ENCODE measurements around the gene LRRN2. TPM values are rescaled to one million over a fixed set of nuclear protein-coding genes. Genes with fewer than 3 reads are reported as not detected.
A peak's percentile ranks its signal among the peaks of the same experiment; 100 is the strongest.

The LRRN2 gene
- total and polyA plus RNA-seq, 9 of the 15 experiments (the other 6 are each of a cell fraction or from before 2014, with no cell fraction given), result 0.05 TPM; not detected in 8

DNA sequence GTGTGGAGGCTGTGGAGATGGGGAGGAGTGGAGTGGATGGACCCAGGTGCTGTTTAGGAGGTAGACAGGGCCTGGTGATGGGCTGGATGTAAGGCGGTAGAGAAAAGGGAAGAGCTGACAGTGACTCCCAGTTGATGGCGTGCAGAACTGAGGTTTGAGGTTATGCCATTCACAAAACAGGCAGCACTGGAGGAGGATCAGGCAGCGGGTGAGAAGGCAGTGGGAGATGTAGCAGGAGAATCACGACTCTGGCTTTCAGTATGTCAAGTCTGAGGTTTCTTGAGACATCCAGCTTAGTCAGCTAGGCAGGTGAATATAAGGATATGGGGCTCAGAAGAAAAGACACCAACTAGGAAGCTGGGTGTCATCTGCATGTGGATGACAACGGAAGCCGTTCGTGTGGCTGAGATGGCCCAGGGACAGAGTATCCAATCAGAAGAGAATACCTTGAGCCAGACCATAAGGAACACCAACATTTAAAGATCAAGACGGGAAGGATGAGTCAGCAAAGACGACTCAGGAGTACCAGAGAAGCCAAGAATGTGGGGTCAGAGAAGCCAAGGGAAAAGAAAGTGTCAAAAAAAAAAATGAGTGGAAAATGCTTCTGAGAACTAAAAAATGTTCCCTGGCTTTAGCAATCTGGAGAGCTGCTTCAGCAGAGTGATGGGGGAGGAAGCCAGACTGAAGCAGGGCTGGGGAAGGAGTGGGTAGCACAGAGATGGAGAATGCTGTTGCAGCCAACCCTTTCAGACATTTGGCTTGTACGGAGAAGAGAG lies 15.2 kb downstream of the LRRN2 start (continued):
- TF ChIP-seq, protein P1, sequence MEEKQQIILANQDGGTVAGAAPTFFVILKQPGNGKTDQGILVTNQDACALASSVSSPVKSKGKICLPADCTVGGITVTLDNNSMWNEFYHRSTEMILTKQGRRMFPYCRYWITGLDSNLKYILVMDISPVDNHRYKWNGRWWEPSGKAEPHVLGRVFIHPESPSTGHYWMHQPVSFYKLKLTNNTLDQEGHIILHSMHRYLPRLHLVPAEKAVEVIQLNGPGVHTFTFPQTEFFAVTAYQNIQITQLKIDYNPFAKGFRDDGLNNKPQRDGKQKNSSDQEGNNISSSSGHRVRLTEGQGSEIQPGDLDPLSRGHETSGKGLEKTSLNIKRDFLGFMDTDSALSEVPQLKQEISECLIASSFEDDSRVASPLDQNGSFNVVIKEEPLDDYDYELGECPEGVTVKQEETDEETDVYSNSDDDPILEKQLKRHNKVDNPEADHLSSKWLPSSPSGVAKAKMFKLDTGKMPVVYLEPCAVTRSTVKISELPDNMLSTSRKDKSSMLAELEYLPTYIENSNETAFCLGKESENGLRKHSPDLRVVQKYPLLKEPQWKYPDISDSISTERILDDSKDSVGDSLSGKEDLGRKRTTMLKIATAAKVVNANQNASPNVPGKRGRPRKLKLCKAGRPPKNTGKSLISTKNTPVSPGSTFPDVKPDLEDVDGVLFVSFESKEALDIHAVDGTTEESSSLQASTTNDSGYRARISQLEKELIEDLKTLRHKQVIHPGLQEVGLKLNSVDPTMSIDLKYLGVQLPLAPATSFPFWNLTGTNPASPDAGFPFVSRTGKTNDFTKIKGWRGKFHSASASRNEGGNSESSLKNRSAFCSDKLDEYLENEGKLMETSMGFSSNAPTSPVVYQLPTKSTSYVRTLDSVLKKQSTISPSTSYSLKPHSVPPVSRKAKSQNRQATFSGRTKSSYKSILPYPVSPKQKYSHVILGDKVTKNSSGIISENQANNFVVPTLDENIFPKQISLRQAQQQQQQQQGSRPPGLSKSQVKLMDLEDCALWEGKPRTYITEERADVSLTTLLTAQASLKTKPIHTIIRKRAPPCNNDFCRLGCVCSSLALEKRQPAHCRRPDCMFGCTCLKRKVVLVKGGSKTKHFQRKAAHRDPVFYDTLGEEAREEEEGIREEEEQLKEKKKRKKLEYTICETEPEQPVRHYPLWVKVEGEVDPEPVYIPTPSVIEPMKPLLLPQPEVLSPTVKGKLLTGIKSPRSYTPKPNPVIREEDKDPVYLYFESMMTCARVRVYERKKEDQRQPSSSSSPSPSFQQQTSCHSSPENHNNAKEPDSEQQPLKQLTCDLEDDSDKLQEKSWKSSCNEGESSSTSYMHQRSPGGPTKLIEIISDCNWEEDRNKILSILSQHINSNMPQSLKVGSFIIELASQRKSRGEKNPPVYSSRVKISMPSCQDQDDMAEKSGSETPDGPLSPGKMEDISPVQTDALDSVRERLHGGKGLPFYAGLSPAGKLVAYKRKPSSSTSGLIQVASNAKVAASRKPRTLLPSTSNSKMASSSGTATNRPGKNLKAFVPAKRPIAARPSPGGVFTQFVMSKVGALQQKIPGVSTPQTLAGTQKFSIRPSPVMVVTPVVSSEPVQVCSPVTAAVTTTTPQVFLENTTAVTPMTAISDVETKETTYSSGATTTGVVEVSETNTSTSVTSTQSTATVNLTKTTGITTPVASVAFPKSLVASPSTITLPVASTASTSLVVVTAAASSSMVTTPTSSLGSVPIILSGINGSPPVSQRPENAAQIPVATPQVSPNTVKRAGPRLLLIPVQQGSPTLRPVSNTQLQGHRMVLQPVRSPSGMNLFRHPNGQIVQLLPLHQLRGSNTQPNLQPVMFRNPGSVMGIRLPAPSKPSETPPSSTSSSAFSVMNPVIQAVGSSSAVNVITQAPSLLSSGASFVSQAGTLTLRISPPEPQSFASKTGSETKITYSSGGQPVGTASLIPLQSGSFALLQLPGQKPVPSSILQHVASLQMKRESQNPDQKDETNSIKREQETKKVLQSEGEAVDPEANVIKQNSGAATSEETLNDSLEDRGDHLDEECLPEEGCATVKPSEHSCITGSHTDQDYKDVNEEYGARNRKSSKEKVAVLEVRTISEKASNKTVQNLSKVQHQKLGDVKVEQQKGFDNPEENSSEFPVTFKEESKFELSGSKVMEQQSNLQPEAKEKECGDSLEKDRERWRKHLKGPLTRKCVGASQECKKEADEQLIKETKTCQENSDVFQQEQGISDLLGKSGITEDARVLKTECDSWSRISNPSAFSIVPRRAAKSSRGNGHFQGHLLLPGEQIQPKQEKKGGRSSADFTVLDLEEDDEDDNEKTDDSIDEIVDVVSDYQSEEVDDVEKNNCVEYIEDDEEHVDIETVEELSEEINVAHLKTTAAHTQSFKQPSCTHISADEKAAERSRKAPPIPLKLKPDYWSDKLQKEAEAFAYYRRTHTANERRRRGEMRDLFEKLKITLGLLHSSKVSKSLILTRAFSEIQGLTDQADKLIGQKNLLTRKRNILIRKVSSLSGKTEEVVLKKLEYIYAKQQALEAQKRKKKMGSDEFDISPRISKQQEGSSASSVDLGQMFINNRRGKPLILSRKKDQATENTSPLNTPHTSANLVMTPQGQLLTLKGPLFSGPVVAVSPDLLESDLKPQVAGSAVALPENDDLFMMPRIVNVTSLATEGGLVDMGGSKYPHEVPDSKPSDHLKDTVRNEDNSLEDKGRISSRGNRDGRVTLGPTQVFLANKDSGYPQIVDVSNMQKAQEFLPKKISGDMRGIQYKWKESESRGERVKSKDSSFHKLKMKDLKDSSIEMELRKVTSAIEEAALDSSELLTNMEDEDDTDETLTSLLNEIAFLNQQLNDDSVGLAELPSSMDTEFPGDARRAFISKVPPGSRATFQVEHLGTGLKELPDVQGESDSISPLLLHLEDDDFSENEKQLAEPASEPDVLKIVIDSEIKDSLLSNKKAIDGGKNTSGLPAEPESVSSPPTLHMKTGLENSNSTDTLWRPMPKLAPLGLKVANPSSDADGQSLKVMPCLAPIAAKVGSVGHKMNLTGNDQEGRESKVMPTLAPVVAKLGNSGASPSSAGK (IDR thresholded peaks at IDR 0.05), result peak; percentile 15; the same call in 1 of the 2 replicates
- TF ChIP-seq CBX8 (IDR thresholded peaks at IDR 0.05; ENCODE audit: borderline replicate concordance, extremely low read depth, low read depth, low read length, poor library complexity, severe bottlenecking) (no peak), TAF1 (IDR thresholded peaks at IDR 0.05; ENCODE audit: control insufficient read depth, extremely low read depth, insufficient read depth, low read length, severe bottlenecking) (no peak), BHLHE40 (IDR thresholded peaks at IDR 0.05; ENCODE audit: low read length) (no peak), MAFG (tag; conservative IDR thresholded peaks at IDR 0.05) (peak; percentile 98), NR4A1 (CRISPR knock-in tag; IDR thresholded peaks at IDR 0.05) (no peak), NR4A1 (tag; IDR thresholded peaks at IDR 0.05) (no peak; the same call in 1 of the 2 replicates), RBM25 (IDR thresholded peaks at IDR 0.05; ENCODE audit: low read depth, low read length, severe bottlenecking) (no peak), XRCC5 (IDR thresholded peaks at IDR 0.05; ENCODE audit: low read depth, low read length) (no peak)
- TF ChIP-seq, protein P2, sequence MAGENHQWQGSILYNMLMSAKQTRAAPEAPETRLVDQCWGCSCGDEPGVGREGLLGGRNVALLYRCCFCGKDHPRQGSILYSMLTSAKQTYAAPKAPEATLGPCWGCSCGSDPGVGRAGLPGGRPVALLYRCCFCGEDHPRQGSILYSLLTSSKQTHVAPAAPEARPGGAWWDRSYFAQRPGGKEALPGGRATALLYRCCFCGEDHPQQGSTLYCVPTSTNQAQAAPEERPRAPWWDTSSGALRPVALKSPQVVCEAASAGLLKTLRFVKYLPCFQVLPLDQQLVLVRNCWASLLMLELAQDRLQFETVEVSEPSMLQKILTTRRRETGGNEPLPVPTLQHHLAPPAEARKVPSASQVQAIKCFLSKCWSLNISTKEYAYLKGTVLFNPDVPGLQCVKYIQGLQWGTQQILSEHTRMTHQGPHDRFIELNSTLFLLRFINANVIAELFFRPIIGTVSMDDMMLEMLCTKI (IDR thresholded peaks at IDR 0.05; ENCODE audit: partially characterized antibody), result no peak
- TF ChIP-seq, protein P3, sequence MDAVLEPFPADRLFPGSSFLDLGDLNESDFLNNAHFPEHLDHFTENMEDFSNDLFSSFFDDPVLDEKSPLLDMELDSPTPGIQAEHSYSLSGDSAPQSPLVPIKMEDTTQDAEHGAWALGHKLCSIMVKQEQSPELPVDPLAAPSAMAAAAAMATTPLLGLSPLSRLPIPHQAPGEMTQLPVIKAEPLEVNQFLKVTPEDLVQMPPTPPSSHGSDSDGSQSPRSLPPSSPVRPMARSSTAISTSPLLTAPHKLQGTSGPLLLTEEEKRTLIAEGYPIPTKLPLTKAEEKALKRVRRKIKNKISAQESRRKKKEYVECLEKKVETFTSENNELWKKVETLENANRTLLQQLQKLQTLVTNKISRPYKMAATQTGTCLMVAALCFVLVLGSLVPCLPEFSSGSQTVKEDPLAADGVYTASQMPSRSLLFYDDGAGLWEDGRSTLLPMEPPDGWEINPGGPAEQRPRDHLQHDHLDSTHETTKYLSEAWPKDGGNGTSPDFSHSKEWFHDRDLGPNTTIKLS (IDR thresholded peaks at IDR 0.05; ENCODE audit: borderline replicate concordance, low read depth), result no peak

Data from K562 (cell line).